Stimulated activated CD4-positive, alpha-beta T cell treated with anti-CD3 and anti-CD28 coated beads, Interleukin-15, amount 100 ng/mL, for 1 hour (primary cell): ENCODE measurements around the gene SH3BP5L.

ENCODE experiments used
- DNase-seq, 2 donors: peaks; one replicate each; pipeline ENCODE4 v3.0.0-alpha.2; 2020; ENCODE audit warnings: low read depth in 1 of 2, low spot score in 1 of 2

Gene SH3BP5L

GRCh38 chr1:248851390-248851789, 25.7 kb upstream of the SH3BP5L start:
- no peak for DNase-seq

- DNase-seq = no peak
Measured at GRCh38 chr1:248850536-248851251, 25.0 kb upstream of the SH3BP5L start.

- DNase-seq = no peak
Measured at GRCh38 chr1:248850124-248850523, 24.4 kb upstream of the SH3BP5L start.

- no peak for DNase-seq
Measured at GRCh38 chr1:248849637-248850036, 23.9 kb upstream of the SH3BP5L start.

- no peak for DNase-seq
Measured at GRCh38 chr1:248849152-248849551, 23.4 kb upstream of the SH3BP5L start.

GRCh38 chr1:248848602-248849001, 22.9 kb upstream of the SH3BP5L start:
- no peak for DNase-seq

GRCh38 chr1:248847956-248848561, 22.3 kb upstream of the SH3BP5L start:
- no peak for DNase-seq

- no peak for DNase-seq
Measured at GRCh38 chr1:248847181-248847955, 21.7 kb upstream of the SH3BP5L start.

GRCh38 chr1:248844526-248844925, 18.8 kb upstream of the SH3BP5L start:
- DNase-seq = no peak

- DNase-seq = no peak
Measured at GRCh38 chr1:248843687-248844086, 18.0 kb upstream of the SH3BP5L start.

- DNase-seq = no peak
Measured at GRCh38 chr1:248842781-248843331, 17.1 kb upstream of the SH3BP5L start.

- no peak for DNase-seq
Measured at GRCh38 chr1:248841702-248842395, 16.1 kb upstream of the SH3BP5L start.

- no peak for DNase-seq
Measured at GRCh38 chr1:248840946-248841345, 15.2 kb upstream of the SH3BP5L start.

- no peak for DNase-seq
Measured at GRCh38 chr1:248839168-248839555, 13.4 kb upstream of the SH3BP5L start.

- peak; percentile 73 to 76 for DNase-seq
Measured at GRCh38 chr1:248838357-248839167, 12.8 kb upstream of the SH3BP5L start.

GRCh38 chr1:248837781-248838356, 12.2 kb upstream of the SH3BP5L start, which contains the start of gene ZNF672:
Gene ZNF672 (plus strand): TSS chr1:248838224. CDS start chr1:248847275, 9,051 bp downstream.
- peak; percentile 85 to 88 for DNase-seq

GRCh38 chr1:248837045-248837780, 11.5 kb upstream of the SH3BP5L start:
- DNase-seq = no peak

GRCh38 chr1:248834343-248834940, 8.7 kb upstream of the SH3BP5L start:
- no peak for DNase-seq

- no peak for DNase-seq
Measured at GRCh38 chr1:248831842-248832241, 6.1 kb upstream of the SH3BP5L start.
